GM12878 (cell line): ENCODE results near the gene RENBP.

Source experiments
- ASH2L ChIP-seq: fragments of 300-600, 200-600 bp; sonication (generic); IDR thresholded peaks from 2 replicates; pipeline ENCODE4 v1.6.1; 2017; ENCODE audit warnings: low read depth, mild to moderate bottlenecking, borderline replicate concordance
- FOXM1 ChIP-seq: IDR thresholded peaks from 2 replicates; pipeline ENCODE4 v1.6.1; 2012; ENCODE audit warnings: low read depth, mild to moderate bottlenecking, inconsistent platforms, low read length, moderate library complexity
- GATAD2B ChIP-seq: fragments of 450-650 bp; conservative IDR thresholded peaks from 2 replicates; pipeline ENCODE4 v1.6.1; 2017; ENCODE audit warnings: low read depth, mild to moderate bottlenecking, moderate library complexity
- JUNB ChIP-seq: IDR thresholded peaks from 2 replicates; pipeline ENCODE4 v1.6.1; 2016; ENCODE audit warnings: antibody characterized with exemption, mild to moderate bottlenecking
- MTA3 ChIP-seq: IDR thresholded peaks from 2 replicates; pipeline ENCODE4 v1.6.1; 2012; ENCODE audit warnings: low read length, inconsistent platforms, borderline replicate concordance
- POLR2AphosphoS2 ChIP-seq: IDR thresholded peaks from 2 replicates; pipeline ENCODE4 v1.6.1; 2011; ENCODE audit warnings: low read depth, mild to moderate bottlenecking, low read length, improper control_type of control experiment, moderate library complexity
- POLR2AphosphoS5 ChIP-seq: IDR thresholded peaks from 2 replicates; pipeline ENCODE4 v1.6.1; 2011; ENCODE audit warnings: mild to moderate bottlenecking, low read length, inconsistent platforms
- RELA ChIP-seq: fragments of 450-650 bp; IDR thresholded peaks from 2 replicates; pipeline ENCODE4 v1.8.0; 2014; ENCODE audit warnings: borderline replicate concordance; ENCODE audit not compliant: partially characterized antibody
- ZNF274 ChIP-seq: IDR thresholded peaks from one replicate; pipeline ENCODE4 v1.8.0; 2011; ENCODE audit not compliant: insufficient read length, insufficient read depth
- ZZZ3 ChIP-seq: IDR thresholded peaks from 2 replicates; pipeline ENCODE4 v1.6.1; 2011; ENCODE audit warnings: low read depth; ENCODE audit not compliant: control insufficient read depth, insufficient read length
- TF ChIP-seq, protein P1 (sequence below), 3 experiments: IDR thresholded peaks in 2 of 3; conservative IDR thresholded peaks in 1 of 3; 2 replicates each; pipeline ENCODE4 v1.5.1; 2011; ENCODE audit warnings: low read depth in 3 of 3, low read length in 3 of 3, mild to moderate bottlenecking in 3 of 3, control low read depth in 2 of 3, moderate library complexity in 2 of 3, inconsistent platforms in 1 of 3, mixed read lengths in 1 of 3; ENCODE audit not compliant: control insufficient read depth in 2 of 3, insufficient read depth in 1 of 3; ENCODE audit errors: extremely low read depth in 1 of 3
- TF ChIP-seq, protein P2 (sequence below): fragments of 450-650 bp; IDR thresholded peaks from 2 replicates; pipeline ENCODE4 v1.6.1; 2017; ENCODE audit warnings: antibody characterized with exemption, mild to moderate bottlenecking, moderate library complexity

DNA sequence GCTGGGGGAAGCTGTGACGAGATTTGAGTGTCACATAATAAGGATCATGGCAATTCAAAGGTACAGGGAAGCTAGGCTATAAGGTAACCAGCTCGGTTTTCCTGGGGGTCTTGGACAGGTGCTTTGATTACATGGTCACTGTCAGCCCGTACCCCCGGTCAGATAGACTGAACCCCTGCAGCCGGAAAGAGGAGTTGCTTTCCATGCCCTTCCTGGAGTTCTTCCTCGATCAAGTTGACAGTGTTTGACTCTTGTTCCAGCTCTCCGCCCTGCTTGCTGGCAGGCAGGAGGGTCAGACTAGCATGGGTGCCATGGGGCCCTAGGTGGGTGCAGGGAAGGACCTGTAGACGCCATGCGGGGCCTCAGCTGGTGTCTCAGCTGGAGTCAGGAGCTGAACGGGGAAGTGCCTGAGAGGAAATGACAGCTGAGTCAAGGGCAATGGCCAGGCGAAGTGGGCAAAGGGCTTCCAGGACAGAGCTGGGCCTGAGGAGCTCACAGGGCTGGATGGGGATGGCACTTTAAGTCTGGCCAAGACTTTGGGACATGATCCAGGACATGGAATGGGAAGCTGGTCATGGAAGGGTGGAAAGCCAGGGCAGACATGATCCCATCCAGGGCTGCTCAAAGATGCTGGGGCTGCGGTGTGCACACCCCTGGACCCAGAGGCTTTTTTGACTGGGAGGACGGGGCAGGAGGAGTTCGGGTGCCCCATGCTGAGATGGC is 29.7 kb upstream of the RENBP start:
- TF ChIP-seq ASH2L, result no peak
- TF ChIP-seq MTA3, result no peak
- TF ChIP-seq ZNF274, result no peak
- no peak for TF ChIP-seq GATAD2B
- TF ChIP-seq, protein P1, sequence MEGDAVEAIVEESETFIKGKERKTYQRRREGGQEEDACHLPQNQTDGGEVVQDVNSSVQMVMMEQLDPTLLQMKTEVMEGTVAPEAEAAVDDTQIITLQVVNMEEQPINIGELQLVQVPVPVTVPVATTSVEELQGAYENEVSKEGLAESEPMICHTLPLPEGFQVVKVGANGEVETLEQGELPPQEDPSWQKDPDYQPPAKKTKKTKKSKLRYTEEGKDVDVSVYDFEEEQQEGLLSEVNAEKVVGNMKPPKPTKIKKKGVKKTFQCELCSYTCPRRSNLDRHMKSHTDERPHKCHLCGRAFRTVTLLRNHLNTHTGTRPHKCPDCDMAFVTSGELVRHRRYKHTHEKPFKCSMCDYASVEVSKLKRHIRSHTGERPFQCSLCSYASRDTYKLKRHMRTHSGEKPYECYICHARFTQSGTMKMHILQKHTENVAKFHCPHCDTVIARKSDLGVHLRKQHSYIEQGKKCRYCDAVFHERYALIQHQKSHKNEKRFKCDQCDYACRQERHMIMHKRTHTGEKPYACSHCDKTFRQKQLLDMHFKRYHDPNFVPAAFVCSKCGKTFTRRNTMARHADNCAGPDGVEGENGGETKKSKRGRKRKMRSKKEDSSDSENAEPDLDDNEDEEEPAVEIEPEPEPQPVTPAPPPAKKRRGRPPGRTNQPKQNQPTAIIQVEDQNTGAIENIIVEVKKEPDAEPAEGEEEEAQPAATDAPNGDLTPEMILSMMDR (IDR thresholded peaks at IDR 0.05 in 2 of 3, conservative IDR thresholded peaks at IDR 0.05 in 1 of 3; ENCODE audit: control insufficient read depth in 2 of 3, extremely low read depth in 1 of 3, insufficient read depth in 1 of 3, low read depth in 3 of 3, low read length in 3 of 3), result no peak
- TF ChIP-seq, protein P2, sequence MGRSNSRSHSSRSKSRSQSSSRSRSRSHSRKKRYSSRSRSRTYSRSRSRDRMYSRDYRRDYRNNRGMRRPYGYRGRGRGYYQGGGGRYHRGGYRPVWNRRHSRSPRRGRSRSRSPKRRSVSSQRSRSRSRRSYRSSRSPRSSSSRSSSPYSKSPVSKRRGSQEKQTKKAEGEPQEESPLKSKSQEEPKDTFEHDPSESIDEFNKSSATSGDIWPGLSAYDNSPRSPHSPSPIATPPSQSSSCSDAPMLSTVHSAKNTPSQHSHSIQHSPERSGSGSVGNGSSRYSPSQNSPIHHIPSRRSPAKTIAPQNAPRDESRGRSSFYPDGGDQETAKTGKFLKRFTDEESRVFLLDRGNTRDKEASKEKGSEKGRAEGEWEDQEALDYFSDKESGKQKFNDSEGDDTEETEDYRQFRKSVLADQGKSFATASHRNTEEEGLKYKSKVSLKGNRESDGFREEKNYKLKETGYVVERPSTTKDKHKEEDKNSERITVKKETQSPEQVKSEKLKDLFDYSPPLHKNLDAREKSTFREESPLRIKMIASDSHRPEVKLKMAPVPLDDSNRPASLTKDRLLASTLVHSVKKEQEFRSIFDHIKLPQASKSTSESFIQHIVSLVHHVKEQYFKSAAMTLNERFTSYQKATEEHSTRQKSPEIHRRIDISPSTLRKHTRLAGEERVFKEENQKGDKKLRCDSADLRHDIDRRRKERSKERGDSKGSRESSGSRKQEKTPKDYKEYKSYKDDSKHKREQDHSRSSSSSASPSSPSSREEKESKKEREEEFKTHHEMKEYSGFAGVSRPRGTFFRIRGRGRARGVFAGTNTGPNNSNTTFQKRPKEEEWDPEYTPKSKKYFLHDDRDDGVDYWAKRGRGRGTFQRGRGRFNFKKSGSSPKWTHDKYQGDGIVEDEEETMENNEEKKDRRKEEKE, result no peak
- no peak for TF ChIP-seq RELA
- TF ChIP-seq POLR2AphosphoS2, result no peak
- no peak for TF ChIP-seq POLR2AphosphoS5
- no peak for TF ChIP-seq FOXM1
- TF ChIP-seq JUNB, result no peak
- no peak for TF ChIP-seq ZZZ3
